Right lung (tissue), 5 donors: Measurements from ENCODE around the gene THAP4. TPM values are rescaled to one million over a fixed set of nuclear protein-coding genes. Genes with fewer than 3 reads are reported as not detected.
"Not testable (repeated sequence)": the region's sequence is repeated elsewhere in the genome, so short reads cannot be mapped to it uniquely, and the experiment has no call there.

Source experiments
- DNase-seq, 2 donors: peaks; one replicate each; pipeline ENCODE4 v3.0.0-alpha.2; 2013
- polyA plus RNA-seq, 5 donors: library from polyadenylated mRNA; unstranded; fragments of 120-200 nt; gene quantifications; one replicate each; pipeline versions ENCODE4 v1.2.1 to v1.2.3, GENCODE V29; 2013; ENCODE audit warnings: inconsistent platforms in 1 of 5, low replicate concordance in 1 of 5; ENCODE audit not compliant: insufficient read length in 5 of 5, insufficient read depth in 1 of 5

Gene THAP4
- polyA plus RNA-seq, 5 donors, result 36.8 to 50.5 (median 41.9) TPM

GRCh38 chr2:241666627-241667400 lies 29.9 kb upstream of the THAP4 start:
- peak; percentile 25 to 38 for DNase-seq

- no peak for DNase-seq
Measured at GRCh38 chr2:241665731-241666440, 28.9 kb upstream of the THAP4 start.

GRCh38 chr2:241662731-241663130 lies 25.8 kb upstream of the THAP4 start:
- not testable (repeated sequence) for DNase-seq

GRCh38 chr2:241660593-241661213 lies 23.7 kb upstream of the THAP4 start:
- DNase-seq, result no peak

- peak; percentile 63 to 67 for DNase-seq
Measured at GRCh38 chr2:241659150-241659739, 22.3 kb upstream of the THAP4 start.

- DNase-seq, result no peak
Measured at GRCh38 chr2:241658296-241658695, 21.3 kb upstream of the THAP4 start.

GRCh38 chr2:241657786-241658254 lies 20.9 kb upstream of the THAP4 start:
- DNase-seq, result no peak

- DNase-seq, result no peak
Measured at GRCh38 chr2:241656190-241656741, 19.3 kb upstream of the THAP4 start.

GRCh38 chr2:241655516-241656189 lies 18.7 kb upstream of the THAP4 start:
- no peak for DNase-seq

GRCh38 chr2:241654551-241654950 lies 17.6 kb upstream of the THAP4 start:
- DNase-seq, result no peak

GRCh38 chr2:241653210-241653750 lies 16.3 kb upstream of the THAP4 start:
- DNase-seq, result no peak

- no peak for DNase-seq
Measured at GRCh38 chr2:241652722-241653121, 15.8 kb upstream of the THAP4 start.

- no peak for DNase-seq
Measured at GRCh38 chr2:241652142-241652541, 15.2 kb upstream of the THAP4 start.

GRCh38 chr2:241649927-241650326 lies 13.0 kb upstream of the THAP4 start:
- no peak for DNase-seq

- no peak for DNase-seq
Measured at GRCh38 chr2:241649404-241649803, 12.4 kb upstream of the THAP4 start.

GRCh38 chr2:241648453-241648852 lies 11.5 kb upstream of the THAP4 start:
- no peak for DNase-seq

- DNase-seq, result no peak
Measured at GRCh38 chr2:241645915-241646645, 9.1 kb upstream of the THAP4 start.

- DNase-seq, result no peak
Measured at GRCh38 chr2:241645056-241645914, 8.3 kb upstream of the THAP4 start.

- DNase-seq, result no peak
Measured at GRCh38 chr2:241641631-241642030, 4.7 kb upstream of the THAP4 start.
